HL-60/S4 treated with retinoic acid at 250 ng/mL for 4 days and 3 days (cell line): ENCODE results near the gene RCOR1.
"Not testable (repeated sequence)": the region's sequence is repeated elsewhere in the genome, so short reads cannot be mapped to it uniquely, and the experiment has no call there.

Experiments
- in situ Hi-C: fragments of 300-500 bp; cut with MboI; formaldehyde crosslinking; loops from 2 replicates; pipeline ENCODE4 v1.7.0; 2022; ENCODE audit warnings: low sequenced_read_pairs

Gene RCOR1

DNA sequence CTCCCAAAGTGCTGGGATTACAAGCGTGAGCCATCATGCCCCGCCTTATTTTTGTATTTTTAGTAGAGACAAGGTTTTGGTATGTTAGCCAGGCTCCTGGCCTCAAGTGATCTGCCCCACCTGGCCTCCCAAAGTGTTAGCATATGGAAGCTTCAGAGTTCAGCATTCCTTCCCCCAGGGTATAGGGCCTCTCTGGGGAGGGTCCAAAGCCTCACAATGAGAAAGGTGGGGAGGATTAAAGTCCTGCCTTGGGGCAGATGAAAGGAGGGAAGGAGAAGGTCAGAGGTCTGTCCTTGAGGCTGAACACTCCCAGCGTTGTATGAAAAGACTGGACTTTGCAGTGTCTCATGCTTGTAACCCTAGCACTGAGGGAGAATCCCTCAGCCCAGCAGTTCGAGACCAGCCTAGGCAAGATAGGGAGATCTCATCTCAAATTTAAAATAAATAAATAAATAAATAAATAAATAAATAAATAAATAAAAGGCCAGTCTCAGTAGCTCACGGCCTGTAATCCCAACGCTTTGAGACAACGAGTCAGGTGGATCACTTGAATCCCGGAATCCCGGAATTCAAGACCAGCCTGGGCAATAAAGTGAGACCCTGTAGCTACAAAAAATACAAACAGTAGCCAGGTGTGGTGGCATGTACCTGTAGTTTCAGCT is 22.0 kb upstream of the RCOR1 start:
- in situ Hi-C loops, result no loop called here

DNA sequence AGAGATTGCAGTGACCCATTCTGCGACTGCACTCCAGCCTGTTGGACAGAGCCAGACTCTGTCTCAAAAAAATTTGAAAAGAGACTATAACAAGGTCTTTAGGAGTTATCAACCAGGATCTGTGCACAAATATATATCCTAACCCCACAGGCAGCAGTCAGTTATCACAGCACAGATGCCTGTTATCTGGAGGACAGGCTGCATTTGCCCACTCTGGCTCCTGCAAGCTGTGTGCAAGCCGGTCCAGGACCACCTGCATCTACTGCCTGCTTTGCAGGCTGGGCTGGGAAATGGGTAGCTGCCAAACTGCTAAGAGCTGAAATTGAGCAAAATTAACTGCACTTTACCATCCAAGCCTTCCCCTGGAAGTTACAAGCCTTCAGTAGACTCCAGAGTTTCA is 21.4 kb upstream of the RCOR1 start:
- in situ Hi-C loops, result no loop called here

DNA sequence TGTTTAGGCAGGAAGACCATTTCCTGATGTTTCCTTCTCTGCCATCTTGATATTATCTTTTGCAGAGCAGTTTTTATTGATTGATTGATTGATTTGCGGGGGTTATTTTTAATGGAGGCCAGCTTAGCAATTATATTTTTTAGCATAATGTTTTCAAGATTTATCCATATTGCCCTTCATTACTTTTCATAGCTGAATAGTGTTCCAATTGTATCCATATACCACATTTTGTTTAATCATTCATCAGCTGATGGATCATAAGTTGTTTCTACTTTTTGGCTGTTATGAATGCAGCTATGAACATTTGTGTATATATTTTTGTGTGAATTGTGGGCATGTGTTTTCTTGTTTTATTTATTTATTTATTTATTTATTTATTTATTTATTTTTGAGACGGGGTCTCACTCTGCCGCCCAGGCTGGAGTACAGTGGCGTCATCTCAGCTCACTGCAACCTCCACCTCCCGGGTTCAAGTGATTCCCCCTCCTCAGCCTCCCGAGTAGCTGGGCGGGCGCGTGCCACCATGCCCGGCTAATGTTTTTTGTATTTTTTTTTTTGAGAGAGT is 20.9 kb upstream of the RCOR1 start:
- in situ Hi-C loops, result no loop called here

DNA sequence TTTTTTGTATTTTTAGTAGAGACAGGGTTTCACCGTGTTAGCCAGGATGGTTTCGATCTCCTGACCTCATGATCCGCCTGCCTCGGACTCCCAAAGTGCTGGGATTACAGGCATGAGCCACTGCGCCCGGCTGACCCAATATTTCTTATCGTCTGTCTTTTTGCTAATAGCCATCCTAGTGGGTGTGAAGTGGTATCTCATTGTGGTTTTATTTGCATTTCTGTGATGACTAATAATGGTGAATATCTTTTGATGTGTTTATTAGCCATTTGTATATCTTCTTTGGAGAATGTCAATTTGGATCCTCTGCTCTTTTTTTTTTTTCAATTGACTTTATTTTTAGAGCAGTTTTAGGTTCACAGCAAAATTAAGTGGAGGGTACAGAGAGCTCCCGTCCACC is 19.3 kb upstream of the RCOR1 start:
- in situ Hi-C loops, result not testable (repeated sequence)

DNA sequence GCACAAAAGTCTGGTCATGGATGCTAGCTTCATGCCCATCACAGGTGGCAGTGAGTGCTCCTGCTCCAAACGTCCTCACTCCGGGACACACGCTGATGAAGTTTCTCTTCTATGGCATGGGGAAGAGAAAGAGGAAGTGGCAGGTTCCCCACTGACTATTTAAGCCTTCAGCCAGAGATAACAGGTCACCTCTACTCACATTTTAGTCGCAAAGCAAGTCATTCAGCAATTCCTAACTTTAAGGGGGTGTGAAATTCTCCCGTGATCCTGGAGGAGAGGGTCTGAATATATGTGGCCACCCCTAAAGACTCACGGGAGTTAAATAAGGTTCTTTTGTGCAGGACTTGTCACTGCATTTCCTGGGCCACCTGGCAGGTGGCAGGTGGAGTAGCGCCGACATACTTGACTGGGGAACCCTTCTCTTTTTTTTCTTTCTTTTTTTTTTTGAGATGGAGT is 18.8 kb upstream of the RCOR1 start:
- in situ Hi-C loops, result no loop called here

DNA sequence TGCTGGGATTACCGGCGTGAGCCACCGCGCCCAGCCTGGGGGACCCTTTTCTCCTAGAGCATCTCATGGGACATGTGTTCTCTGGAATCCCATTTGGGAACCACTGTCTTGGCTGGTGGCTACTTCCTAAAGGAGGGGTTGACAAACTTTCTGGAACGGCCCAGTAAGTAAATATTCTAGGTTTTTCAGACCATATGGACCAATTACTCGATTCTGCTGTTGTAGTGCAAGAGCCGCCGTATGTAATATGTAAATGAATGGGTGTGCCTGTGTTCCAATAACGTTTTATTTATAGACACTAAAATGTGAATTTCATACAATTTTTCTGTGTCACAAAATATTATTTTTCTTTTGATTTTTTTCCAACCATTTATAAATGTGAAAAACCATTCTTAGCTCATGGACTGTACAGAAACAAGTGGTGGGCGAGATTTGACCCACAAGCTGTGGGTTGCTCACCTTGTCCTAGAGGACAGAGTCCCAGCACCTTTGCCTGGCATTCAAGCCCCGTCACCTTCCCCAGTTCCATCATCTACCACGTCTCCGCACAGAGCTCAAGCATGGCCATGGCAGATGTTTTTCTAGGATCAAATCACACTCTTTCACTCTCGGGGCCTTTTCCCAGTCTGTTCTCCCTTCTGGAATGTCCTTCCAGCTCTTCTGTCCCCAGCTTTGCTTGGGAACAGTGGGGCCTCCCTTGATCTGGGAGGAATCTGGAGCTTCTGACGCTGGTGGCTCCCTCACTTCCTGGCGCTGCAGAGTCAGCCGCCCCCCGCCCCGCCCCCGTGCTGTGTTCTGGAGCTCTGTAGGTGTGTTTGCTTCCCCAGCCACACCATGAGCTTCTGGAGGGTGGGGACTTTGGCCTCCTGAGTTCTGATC is 17.9 kb upstream of the RCOR1 start:
- in situ Hi-C loops, result no loop called here

DNA sequence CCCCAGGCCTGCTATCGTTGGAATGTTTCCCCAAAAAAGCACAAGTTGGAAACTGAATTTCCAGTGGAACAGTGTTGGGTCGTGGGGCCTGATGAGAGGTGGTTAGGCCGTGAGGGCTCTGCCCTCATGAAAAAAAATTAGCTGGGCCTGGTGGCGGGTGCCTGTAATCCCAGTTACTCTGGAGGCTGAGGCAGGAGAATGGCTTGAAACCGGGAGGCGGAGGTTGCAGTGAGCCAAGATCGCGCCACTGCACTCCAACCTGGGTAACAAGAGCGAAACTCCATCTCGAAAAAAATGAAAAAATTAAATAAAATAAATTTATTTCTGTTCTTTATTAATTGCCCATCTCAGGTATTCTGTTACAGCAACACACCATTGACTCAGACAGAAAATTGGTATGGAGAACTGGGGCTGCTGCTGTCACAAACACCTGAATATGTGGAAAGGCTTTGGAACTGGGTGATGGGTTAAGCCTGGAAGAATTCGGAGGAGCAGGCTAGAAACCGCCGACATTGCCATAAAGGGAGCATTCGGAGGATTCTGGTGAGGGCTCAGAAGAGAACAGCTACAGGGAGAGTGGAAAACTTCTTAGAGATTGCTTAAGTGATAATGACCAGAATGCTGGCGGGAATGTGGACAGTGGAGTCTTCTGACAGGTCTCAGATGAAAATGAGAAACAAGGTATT is 17.1 kb upstream of the RCOR1 start:
- in situ Hi-C loops, result no loop called here

DNA sequence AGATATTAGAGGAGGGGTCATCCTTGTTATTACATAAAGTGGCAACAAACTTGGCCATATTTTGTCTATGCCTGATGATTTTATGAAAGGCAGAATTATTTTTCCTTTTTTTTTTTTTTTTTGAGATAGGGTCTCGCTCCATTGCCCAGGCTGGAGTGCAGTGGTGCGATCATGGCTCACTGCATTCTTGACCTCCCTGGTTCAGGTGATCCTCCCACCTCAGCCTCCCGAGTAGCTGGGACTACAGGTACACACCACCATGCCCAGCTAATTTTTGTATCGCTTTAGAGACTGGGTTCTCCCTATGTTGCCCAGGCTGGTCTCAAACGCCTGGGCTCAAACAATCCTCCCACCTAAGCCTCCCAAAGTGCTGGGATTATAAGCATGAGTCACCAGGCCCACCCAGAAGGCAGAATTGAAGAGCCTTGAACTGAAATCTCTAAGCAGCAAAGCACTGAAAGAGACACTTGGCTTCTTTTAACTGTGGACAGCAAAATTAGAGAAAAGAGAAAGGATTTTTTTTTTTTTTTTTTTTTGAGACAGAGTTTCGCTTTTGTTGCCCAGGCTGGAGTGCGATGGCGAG is 16.5 kb upstream of the RCOR1 start:
- in situ Hi-C loops, result not testable (repeated sequence)

DNA sequence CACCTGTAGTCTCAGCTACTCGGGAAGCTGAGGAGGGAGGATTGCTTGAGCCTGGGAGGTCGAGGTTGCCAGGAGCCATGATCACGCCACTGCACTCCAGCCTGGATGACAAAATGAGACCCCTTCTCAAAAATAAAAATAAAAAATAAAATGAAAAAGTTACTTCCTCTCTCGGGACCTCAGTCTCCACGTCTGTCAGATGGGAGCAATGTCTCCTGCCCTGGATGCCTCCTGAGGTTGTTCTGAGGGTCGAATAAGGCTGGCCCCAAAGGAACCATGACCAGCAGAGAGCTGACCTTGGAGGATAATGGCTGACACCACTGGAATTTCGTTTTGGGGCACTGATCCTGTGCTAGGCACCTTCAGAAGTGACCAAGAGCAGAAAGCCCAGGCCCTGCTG is 13.6 kb upstream of the RCOR1 start:
- in situ Hi-C loops, result no loop called here

DNA sequence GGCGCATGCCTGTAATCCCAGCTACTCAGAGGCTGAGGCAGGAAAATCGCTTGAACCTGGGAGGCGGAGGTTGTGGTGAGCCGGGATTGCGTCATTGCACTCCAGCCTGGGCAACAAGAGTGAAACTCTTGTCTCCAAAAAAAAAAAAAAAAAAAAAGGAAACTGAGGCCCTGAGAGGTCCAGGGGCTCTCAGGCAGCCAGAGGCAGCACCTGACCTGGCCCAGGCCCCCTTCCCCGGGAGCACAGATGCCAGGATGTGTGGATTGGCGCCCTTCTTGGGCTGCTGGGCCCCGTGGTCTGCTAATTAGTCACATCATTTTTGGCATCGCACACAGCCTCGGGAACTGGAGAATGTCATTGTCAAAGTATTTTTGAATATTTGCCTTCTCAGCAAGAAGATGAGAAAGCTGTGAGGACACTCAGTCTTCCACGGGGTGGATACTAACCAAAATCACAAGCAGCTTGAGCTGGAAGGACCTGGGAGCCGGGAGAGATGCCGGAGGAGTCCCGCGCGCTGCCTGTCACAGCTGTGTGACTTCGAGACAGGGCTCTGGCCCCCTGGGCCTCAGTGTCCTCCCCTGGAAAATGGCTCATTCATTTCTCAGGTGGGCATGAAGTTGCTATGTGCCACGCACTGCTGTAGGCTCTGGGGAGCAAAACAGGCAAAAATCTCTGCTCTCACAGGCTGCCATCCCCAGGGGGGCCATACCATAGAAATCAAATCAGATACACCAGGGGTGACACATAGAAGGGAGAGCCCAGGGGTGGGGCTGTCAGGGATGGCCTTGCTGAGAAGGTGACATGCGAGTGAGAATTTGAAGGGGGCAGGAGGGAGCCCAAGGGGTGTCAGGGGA is 12.5 kb upstream of the RCOR1 start:
- in situ Hi-C loops, result no loop called here

DNA sequence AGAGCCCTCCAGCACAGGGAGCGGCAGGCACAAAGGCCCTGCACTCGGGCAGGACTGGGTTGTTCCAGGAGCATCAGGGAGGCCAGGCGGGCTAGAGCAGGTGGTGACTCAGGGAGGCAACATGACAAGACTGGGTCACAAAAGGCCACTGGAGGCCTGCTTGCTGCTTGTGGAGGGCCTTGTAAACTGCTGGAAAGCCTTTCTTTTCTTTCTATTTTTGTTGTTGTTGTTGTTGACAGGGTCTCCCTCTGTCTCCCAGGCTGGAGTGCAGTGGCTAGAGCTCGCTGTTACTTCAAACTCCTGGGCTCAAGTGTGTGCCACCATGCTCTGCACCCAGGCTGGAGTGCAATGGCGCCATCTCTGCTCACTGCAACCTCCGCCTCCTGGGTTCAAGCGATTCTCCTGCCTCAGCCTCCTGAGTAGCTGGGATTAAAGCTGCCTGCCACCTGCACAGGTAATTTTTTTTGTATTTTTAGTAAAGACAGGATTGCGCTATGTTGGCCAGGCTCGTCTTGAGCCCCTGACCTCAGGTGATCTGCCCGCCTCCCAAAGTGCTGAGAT is 11.8 kb upstream of the RCOR1 start:
- in situ Hi-C loops, result no loop called here

DNA sequence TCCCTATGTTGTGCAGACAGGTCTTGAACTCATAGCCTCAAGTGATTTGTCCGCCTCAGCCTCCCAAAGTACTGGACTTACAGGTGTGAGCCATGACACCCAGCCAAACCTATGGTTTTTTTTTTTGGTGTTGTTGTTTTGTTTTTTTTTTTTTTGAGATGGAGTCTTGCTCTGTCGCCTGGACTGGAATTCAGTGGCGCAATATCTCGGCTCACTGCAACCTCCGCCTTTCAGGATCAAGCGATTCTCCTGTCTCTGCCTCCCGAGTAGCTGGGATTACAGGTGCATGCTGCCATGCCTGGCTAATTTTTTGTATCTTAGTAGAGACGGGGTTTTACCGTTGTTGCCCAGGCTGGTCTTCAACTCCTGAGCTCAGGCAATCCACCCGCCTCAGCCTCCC is 11.3 kb upstream of the RCOR1 start:
- in situ Hi-C loops, result no loop called here

DNA sequence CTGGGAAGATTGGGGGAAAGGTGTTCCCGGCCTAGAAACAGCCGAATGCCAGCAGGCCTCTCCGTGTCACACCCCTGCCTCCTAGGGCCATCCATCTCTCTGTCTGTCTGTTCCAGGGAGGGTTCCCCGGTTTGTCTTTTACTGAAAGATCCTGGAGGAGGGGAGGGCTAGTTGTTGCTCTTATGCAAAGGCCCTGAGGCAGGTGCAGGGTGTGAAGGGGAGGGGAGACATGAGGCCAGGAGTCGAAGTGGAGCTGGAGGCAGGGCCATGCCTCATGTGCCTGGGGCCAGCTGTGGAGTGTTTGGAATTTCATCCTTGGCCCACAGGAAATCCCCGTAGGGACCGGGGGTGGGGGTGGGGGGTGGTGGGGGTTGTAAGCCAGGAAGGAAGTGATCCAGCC is 8.7 kb upstream of the RCOR1 start:
- in situ Hi-C loops, result no loop called here

DNA sequence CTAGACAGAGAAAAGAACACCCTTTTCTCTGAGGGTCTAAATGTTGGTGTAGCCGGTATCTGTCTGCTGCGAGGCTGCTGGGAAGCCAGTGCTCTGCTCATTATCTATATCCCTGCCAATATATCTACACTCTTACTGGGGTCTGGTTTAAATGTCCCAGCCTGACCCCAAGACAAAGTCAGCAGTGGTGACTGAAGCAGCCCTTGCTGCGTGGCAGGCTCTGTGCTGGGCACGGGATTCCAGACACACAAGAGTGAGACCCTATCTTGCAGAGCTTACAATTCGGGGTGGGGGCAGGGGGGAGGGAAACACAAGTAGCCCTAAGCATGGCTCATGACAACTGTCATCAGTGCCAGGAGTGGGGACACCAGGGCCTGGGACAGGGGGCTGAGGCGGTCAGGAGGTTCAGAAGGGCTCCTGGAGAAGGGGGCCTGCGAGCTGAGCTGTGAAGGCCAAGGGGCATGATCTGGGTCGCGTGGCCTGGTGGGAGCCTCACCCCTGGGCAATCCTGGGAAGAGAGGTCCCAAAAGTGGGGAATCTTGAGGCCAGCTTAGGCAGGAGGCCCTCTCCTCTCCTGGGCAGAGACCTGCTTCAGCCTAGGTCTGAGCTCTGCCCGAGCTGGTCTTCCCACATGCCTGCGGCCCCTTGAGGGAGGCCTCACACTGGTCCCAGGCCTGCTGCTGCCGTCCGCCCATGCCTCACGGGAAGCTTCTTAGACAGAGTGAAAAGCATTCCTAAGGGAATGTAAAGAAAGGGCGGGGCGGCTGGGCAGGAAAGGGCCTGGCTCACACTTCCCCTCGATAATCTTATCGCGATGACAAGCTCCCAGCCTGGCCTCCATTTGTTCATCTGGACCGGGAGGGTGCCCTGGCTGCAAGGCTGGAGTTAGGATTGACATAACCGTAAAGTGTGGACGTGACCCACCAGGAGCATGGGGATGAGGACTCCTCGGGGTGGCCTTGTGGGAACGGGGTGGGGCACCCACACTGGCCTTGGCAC is 7.3 kb upstream of the RCOR1 start:
- in situ Hi-C loops, result no loop called here

DNA sequence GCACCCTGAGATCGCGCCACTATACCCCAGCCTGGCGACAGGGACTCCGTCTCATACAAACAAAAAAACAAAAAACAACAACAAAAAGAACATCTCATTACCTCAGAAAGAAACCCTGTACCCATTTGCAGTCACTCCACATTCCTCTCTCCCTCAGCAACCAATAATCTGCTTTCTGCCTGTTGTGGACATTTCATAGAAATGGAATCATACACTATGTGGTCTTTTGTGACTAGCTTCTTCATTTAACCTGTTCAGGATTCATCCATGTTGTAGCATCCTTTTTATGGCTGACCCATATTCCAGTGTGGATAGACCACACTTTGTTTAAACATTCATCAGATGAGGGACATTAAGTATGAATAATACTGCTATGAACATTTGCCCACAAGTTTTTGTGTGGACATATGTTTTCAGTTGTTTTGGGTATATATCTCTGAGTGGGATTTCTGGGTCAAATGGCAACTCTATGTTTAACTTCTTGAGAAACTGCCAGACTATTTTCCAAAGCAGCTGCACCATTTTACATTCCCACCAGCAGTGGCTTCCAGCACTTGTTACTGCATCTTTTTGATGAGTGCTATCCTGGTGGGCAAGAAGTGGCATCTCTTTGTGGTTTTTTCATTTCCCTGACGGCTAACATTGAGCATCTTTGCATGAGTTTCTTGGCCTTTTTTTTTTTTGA is 5.9 kb upstream of the RCOR1 start:
- in situ Hi-C loops, result no loop called here

DNA sequence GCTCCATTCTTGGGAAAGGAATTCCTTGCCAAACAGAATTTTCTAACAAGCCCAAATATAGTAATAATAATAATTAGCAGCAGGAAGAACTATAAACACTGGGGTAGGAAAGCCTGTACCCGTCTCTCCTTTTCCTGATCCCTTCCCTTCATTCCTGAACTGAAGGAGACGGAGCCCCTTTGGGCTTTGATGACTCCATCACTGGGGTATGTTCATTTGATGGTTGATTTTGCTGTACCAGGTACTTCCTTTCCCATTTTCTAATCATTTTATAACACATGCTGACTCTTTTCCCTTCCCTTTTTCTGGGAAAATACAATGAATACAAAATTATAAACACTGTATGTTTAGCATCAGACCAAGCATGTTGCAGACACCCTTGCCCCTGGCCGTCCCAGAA is 3.6 kb upstream of the RCOR1 start:
- in situ Hi-C loops, result no loop called here

DNA sequence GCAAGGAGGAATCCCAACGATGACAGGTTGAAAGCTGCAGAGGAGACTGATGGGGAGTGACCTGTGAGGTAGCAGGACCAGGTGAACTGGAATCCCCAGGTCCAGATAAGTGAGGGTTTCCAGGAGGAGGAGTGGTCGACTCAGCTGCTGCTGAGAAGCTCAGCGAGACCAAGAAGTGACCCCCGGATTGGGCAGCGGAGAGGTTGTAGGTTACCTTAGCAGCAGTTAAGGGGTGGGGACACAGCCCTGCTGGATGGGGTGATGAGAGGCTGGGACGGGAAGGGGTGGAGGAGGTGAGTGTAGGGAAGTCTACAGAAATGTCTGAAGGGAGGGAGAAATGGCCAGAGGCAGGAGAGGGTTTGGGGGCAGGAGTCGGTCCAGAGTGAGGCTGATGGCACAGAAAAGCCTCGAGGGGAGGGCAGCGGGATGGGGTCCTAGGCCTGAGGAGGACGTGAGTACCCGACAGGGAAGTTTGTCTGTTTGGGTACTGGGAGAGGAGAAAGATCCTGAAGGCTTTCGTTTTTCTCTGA is 2.6 kb upstream of the RCOR1 start:
- in situ Hi-C loops, result no loop called here

DNA sequence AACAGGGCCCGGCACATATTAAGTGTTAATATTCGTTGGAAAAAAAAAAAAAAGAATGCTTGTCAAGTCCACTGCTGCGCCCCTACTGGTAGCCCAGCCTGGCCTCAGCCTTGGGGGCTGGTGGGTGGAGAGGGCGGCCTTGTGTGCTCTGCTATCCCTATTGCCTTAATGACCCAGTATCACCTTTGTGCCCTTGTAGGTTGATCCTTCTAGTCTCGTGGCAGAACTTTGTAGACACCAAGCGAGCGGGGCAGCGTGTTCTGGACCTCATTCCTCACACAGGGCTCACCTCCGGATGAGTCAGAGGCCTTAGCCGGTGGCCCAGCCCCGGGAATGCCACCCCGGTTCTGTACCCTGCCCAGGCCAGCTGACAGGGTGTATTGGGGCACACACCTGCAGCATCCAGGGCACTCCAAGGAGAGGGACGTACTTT is 1.8 kb upstream of the RCOR1 start:
- in situ Hi-C loops, result no loop called here
